K562 (cell line): ENCODE data around the gene PALM3. TPM values are rescaled to one million over a fixed set of nuclear protein-coding genes. Genes with fewer than 3 reads are reported as not detected.

Experiments
- ATAC-seq: fragments of 200-7000 bp; cut with Tn5 transposase; 3 replicates; pipeline ENCODE4 v1.9.1; 2020; ENCODE audit warnings: moderate library complexity
- BruUV-seq: library from RNA; stranded (reverse); fragments of 400-500 nt; replicated peaks from 2 replicates; lab custom pipeline; 2021; lab: Mats Ljungman, UMichigan
- CTCF ChIA-PET: fragments of 300-600 bp; formaldehyde crosslinking; extraction: SDS; loops from one replicate; lab custom pipeline; 2021; ENCODE audit warnings: low intra/inter-chr PET ratio; lab: Yijun Ruan, JAX
- POLR2A ChIA-PET: fragments of 300-600, 350-650 bp; sonication (Branson Sonifier 250); formaldehyde crosslinking; extraction: SDS; loops from one replicate; lab custom pipeline; 2021; ENCODE audit warnings: antibody characterized with exemption, inconsistent platforms; lab: Yijun Ruan, JAX
- DNase-seq, 4 experiments: peaks; one replicate each; pipeline versions ENCODE4 v3.0.0 to v3.0.0-alpha.2; 2011 to 2018; ENCODE audit warnings: low spot score in 3 of 4, mixed read lengths in 3 of 4; ENCODE audit errors: extremely low read depth in 1 of 4
- FAIRE-seq: peaks from 2 replicates; lab custom pipeline; 2011; peaks lifted over from hg19 to GRCh38; lab: Jason Lieb, UNC
- H2AFZ ChIP-seq: 2 replicates; pipeline ENCODE4 v1.6.0; 2011; ENCODE audit warnings: low read depth, low read length, control low read depth, inconsistent platforms
- H3K27ac ChIP-seq: fragments of 200-600 bp; 3 replicates; pipeline ENCODE4 v1.8.0; 2011; ENCODE audit warnings: low read depth, mild to moderate bottlenecking, control low read depth, inconsistent platforms, low read length, moderate library complexity, mixed read lengths; ENCODE audit errors: extremely low read depth
- H3K27me3 ChIP-seq, 2 experiments: fragments of 300-600 bp in 1 of 2; 2 replicates in 1 of 2; 3 replicates in 1 of 2; pipeline versions ENCODE4 v1.6.0 to v1.8.0; 2011; ENCODE audit warnings: inconsistent platforms in 2 of 2, low read length in 2 of 2, mild to moderate bottlenecking in 1 of 2, mixed read lengths in 1 of 2, moderate library complexity in 1 of 2; ENCODE audit not compliant: control insufficient read depth in 2 of 2, insufficient read depth in 2 of 2
- H3K36me3 ChIP-seq: fragments of 300-600 bp; 3 replicates; pipeline ENCODE4 v1.8.0; 2011; ENCODE audit warnings: mild to moderate bottlenecking, low read length, inconsistent platforms; ENCODE audit not compliant: control insufficient read depth, insufficient read depth
- H3K4me1 ChIP-seq, 2 experiments: fragments of 200-600 bp in 1 of 2; replicated peaks in 1 of 2; 2 replicates in 1 of 2; 3 replicates in 1 of 2; pipeline versions ENCODE4 v1.5.1 to v1.8.0; 2011; ENCODE audit warnings: inconsistent platforms in 2 of 2, low read length in 2 of 2, mild to moderate bottlenecking in 1 of 2, mixed read lengths in 1 of 2, moderate library complexity in 1 of 2; ENCODE audit not compliant: control insufficient read depth in 2 of 2, insufficient read depth in 2 of 2
- H3K4me2 ChIP-seq: 2 replicates; pipeline ENCODE4 v1.6.1; 2011; ENCODE audit warnings: low read length, control low read depth, inconsistent platforms, mixed read lengths; ENCODE audit not compliant: insufficient read depth
- H3K4me3 ChIP-seq: fragments of 200-600 bp; sonication (generic), shearing (Covaris generic); 2 replicates; pipeline ENCODE4 v1.5.1; 2016; ENCODE audit warnings: control low read depth, inconsistent platforms
- H3K79me2 ChIP-seq: fragments of 200-600 bp; 3 replicates; pipeline ENCODE4 v1.8.0; 2011; ENCODE audit warnings: low read length, inconsistent platforms; ENCODE audit not compliant: control insufficient read depth, insufficient read depth
- H3K9ac ChIP-seq, 2 experiments: 2 replicates each; pipeline versions ENCODE4 v1.6.0 to v1.6.1; 2011; ENCODE audit warnings: low read depth in 2 of 2, low read length in 2 of 2, control low read depth in 1 of 2, inconsistent platforms in 1 of 2, mild to moderate bottlenecking in 1 of 2, mixed read lengths in 1 of 2; ENCODE audit not compliant: insufficient read depth in 1 of 2
- H3K9me1 ChIP-seq: one replicate; pipeline ENCODE4 v1.6.0; 2011; ENCODE audit warnings: inconsistent platforms, mild to moderate bottlenecking, low read length, moderate library complexity; ENCODE audit not compliant: control insufficient read depth, insufficient read depth
- H3K9me3 ChIP-seq: replicated peaks from 2 replicates; pipeline ENCODE4 v1.5.1; 2011; ENCODE audit warnings: low read depth, low read length, inconsistent platforms; ENCODE audit not compliant: control insufficient read depth, insufficient read depth
- H4K20me1 ChIP-seq: replicated peaks from 2 replicates; pipeline ENCODE4 v1.6.1; 2011; ENCODE audit warnings: low read length, inconsistent platforms, mixed read lengths; ENCODE audit not compliant: control insufficient read depth, insufficient read depth
- BCLAF1 ChIP-seq, 2 experiments: fragments of 450-650 bp in 1 of 2; IDR thresholded peaks; 2 replicates each; pipeline ENCODE4 v1.6.1; 2011 to 2017; ENCODE audit warnings: low read depth in 2 of 2, antibody characterized with exemption in 1 of 2, borderline replicate concordance in 1 of 2, low read length in 1 of 2, mild to moderate bottlenecking in 1 of 2, mixed read lengths in 1 of 2; ENCODE audit not compliant: control insufficient read depth in 1 of 2
- ZKSCAN1 ChIP-seq: fragments of 150-350 bp; IDR thresholded peaks from 2 replicates; pipeline ENCODE4 v1.6.1; 2016; ENCODE audit warnings: low read depth, low read length
- WGBS: fragments of 100-300 bp; shearing (Covaris generic); methylation state at CpG from one replicate; pipeline ENCODE4 v1.1.6; 2016; ENCODE audit warnings: low coverage, mixed read lengths; ENCODE audit not compliant: insufficient coverage; ENCODE audit errors: missing lambda C conversion rate; 5-methylcytosine and 5-hydroxymethylcytosine counted together
- in situ Hi-C: fragments of 300-500 bp; cut with MboI; formaldehyde crosslinking; loops from 4 replicates; pipeline ENCODE4 v1.15.0; 2018; ENCODE audit warnings: inconsistent platforms, mixed read lengths
- intact Hi-C: fragments of 100-400 bp; cut with micrococcal nuclease; formaldehyde crosslinking; loops from 2 replicates; pipeline ENCODE4 v1.14.2; 2022
- polyA plus RNA-seq, 8 experiments: library from polyadenylated mRNA; depleted of rRNA in 4 of 8; stranded (reverse) in 5 of 8; unstranded in 3 of 8; fragments of >200 nt; fragmentation: Nextera tagmentation in 2 of 8; fragmentation: Illumina TruSeq in 1 of 8; extraction: Ambion mirVana in 2 of 8; extraction: Trizol in 1 of 8; gene quantifications; 2 replicates each; pipeline versions ENCODE4 v1.2.1 to v1.2.3, GENCODE V29; 2011 to 2014; ENCODE audit warnings: inconsistent platforms in 1 of 8, missing spikeins in 1 of 8
- total RNA-seq, 7 experiments: library from RNA; depleted of rRNA in 6 of 7; stranded (reverse); fragments of >200 nt in 6 of 7; fragmentation: Illumina TruSeq in 2 of 7; extraction: Trizol in 2 of 7; gene quantifications; 2 replicates each; pipeline versions ENCODE4 v1.2.1 to v1.2.3, GENCODE V29; 2011 to 2021; ENCODE audit warnings: low replicate concordance in 1 of 7

Gene PALM3
- total and polyA plus RNA-seq, 9 of the 15 experiments (the other 6 are each of a cell fraction or from before 2014, with no cell fraction given), result 0.07 to 9.3 (median 3.3) TPM

- H3K36me3 ChIP-seq, result peaks cover 11% of the 10 kb centered on the region; the same call in 1 of the 3 replicates
- intact Hi-C loops, result no loop called here
- BruUV-seq, result no TSS peak
- in situ Hi-C loops, result loop anchor here (25.0 kb wide), 1 partner anchor 468 kb away; no protein-coding TSS in a partner anchor
- no peak overlapping the region for H3K9ac ChIP-seq
- ATAC-seq (no peak), DNase-seq (peak in 1 of 4 experiments; percentile 3), FAIRE-seq (no peak)
- no peak overlapping the region for H3K27ac ChIP-seq
- H4K20me1 ChIP-seq, result no peaks in the 10 kb centered on the region
- H3K79me2 ChIP-seq, result no peaks in the 10 kb centered on the region
- WGBS, result 59% methylated on average over 3 of the region's 3 CpGs
- H2AFZ ChIP-seq, result no peak overlapping the region
- no peak overlapping the region for H3K4me3 ChIP-seq
- ChIA-PET POLR2A (interaction anchor here (1.0 kb wide), 1 partner anchor 13 kb away, joined by 4 read pairs; no protein-coding TSS in a partner anchor), CTCF (no interaction called here)
- H3K4me2 ChIP-seq, result no peak overlapping the region
- TF ChIP-seq BCLAF1 (IDR thresholded peaks at IDR 0.05; ENCODE audit: borderline replicate concordance in 1 of 2, control insufficient read depth in 1 of 2, low read depth in 2 of 2, low read length in 1 of 2) (no peak), ZKSCAN1 (peak; percentile 86)
- H3K4me1 ChIP-seq, result peaks cover 23 to 58% of the 10 kb centered on the region in 2 experiments
- H3K9me1 ChIP-seq, result no peaks in the 10 kb centered on the region
- H3K9me3 ChIP-seq, result no peaks in the 10 kb centered on the region
- no peaks in the 10 kb centered on the region for H3K27me3 ChIP-seq
Observed at GRCh38 chr19:14055396-14055795, 6.5 kb downstream of the PALM3 start.
